GM19397 (cell line): ENCODE data around the gene SLC9A6.

ENCODE experiments used
- ATAC-seq: cut with Tn5 transposase; IDR thresholded peaks from one replicate; pipeline ENCODE4 v1.9.1; 2021; ENCODE audit warnings: mild to moderate bottlenecking, moderate library complexity; ENCODE audit not compliant: unreplicated experiment

The SLC9A6 gene

DNA sequence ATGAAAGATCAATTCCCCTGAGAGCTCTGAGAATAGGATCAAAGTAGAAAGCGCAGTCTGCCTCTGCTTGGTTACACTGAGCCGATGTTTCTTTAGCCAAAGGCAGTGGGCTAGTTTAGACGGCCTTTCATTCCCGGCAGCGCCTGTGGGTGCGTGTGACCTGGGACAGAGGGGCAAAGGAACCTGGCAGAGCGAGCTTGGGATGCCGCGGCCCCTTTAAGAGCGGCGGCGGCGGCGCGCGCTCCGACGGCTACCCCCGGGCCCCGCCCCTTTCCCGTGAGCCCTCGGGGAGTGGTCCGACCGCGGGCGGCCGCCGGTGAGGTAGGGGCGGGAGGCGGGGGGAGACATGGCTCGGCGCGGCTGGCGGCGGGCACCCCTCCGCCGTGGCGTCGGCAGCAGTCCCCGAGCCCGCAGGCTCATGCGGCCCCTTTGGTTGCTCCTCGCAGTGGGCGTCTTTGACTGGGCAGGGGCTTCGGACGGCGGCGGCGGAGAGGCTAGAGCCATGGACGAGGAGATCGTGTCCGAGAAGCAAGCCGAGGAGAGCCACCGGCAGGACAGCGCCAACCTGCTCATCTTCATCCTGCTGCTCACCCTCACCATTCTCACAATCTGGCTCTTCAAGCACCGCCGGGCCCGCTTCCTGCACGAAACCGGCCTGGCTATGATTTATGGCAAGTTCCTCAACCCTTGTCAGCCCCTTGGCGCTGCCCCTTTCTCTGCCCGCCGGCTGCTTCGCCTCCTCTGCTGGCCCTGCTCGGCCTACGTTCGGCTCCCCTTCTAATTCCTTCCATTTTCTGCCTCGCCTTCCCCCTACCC, at the start of gene SLC9A6:
SLC9A6 (plus strand) TSS at position 279 of the 816 bp plus-strand sequence; CDS start at position 503, 224 bp downstream.
- ATAC-seq: peak; percentile 94

GRCh38 chrX:135944486-135944885, 40.7 kb upstream of the SLC9A6 start:
- ATAC-seq: no peak

DNA sequence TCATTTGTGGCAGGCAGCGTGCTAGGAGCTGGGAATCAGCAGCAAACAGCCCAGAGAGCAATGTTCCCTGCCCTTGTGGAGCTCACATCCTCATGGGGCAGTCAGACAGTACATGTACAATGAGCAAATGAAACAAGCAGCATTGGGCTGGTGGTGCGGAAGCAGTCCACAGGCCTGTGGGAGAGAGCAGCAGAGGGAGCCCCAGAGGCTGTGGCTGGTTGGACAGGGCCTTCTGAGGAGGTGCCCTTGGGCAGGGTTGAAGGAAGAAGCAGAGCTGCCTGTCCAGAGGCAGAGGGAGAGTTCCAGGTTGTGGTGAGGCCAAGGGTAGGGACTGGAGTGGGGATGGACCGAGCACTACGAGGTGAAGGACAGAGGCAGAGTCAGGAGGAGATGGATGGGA, 33.9 kb upstream of the SLC9A6 start:
- no peak for ATAC-seq

DNA sequence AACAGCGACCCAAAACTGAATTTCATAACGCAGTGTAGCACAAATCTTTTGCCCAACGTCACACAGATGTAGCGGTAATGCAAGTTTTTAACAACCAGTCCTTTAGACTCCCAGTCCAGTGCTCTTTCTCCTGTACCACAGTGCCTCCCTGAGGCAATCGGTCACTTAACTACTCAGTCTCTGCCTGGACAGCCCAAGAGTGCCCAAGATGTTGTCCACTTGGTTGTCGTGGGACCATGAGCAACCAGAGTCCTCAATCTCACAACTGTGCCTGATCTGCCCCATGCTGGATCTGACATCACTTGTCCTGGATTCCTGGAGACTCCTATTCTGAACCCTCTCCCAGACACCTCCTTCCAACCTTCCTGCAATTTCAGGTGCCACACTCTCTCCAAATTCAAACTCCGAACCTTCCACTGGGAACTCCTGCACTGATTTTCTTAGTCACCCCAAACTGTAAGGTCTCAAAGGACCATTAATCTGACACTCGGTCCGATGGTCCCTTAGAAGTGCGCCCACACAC, 12.1 kb upstream of the SLC9A6 start:
- no peak for ATAC-seq

- peak; percentile 84 for ATAC-seq
Observed at GRCh38 chrX:135973548-135974278, 11.5 kb upstream of the SLC9A6 start, which contains the start of gene MMGT1. Gene MMGT1, minus strand, starts transcription at chrX:135973988. Its CDS starts 313 bp downstream, at chrX:135973675.

- no peak for ATAC-seq
Observed at GRCh38 chrX:135974279-135974856, 10.9 kb upstream of the SLC9A6 start.

- ATAC-seq: no peak
Observed at GRCh38 chrX:135975421-135975820, 9.8 kb upstream of the SLC9A6 start.

- ATAC-seq: no peak
Observed at GRCh38 chrX:135977611-135978010, 7.6 kb upstream of the SLC9A6 start.

GRCh38 chrX:135981010-135981409, 4.2 kb upstream of the SLC9A6 start:
- no peak for ATAC-seq

DNA sequence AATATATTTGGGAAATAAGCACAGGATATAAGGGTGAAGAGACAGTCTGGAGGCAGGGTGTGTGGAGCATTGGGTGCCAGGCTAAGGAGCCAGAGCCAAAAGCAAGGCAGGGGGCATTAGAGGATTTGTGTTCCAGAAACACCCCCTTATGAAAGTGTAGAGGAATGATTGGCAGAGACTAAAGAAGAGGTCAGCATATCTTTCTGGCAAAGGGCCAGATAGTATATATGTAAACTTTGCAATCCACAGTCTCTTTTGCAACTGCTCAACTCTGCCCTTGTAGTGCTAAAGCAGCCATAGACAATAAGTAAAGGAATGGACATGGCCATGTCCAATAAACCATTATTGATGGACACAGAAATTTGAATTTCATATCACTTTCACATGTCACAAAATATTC, 3.6 kb upstream of the SLC9A6 start:
- ATAC-seq: no peak

GRCh38 chrX:135982860-135983259, 2.4 kb upstream of the SLC9A6 start:
- no peak for ATAC-seq

GRCh38 chrX:135984256-135984655, 979 bp upstream of the SLC9A6 start:
- no peak for ATAC-seq

GRCh38 chrX:135984791-135985156, 461 bp upstream of the SLC9A6 start:
- ATAC-seq: peak; percentile 17

GRCh38 chrX:135985973-135986310, 707 bp downstream of the SLC9A6 start:
- ATAC-seq: no peak

GRCh38 chrX:135988245-135988644, 3.0 kb downstream of the SLC9A6 start:
- no peak for ATAC-seq

GRCh38 chrX:136015016-136015415, 29.8 kb downstream of the SLC9A6 start:
- no peak for ATAC-seq

GRCh38 chrX:136016881-136017280, 31.6 kb downstream of the SLC9A6 start:
- no peak for ATAC-seq

DNA sequence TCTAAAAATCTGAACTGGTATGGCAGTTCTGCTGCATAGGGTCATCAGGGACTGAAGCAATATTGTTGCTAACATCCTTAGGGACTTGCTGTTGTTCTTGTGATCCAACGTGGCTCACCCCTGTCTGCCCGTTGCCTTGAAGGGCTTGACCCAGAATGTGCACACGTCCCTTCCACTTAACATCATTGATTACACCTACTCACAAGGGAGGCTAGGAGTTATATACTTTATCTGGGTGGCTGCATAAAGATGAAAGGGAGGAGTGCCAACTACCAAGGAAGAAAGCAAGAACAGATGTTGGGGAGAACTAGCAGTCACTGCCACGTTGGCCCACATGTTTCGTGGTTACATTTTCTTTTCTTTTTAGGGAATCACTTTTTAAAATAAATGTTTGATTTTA, 34.0 kb downstream of the SLC9A6 start:
- no peak for ATAC-seq

- no peak for ATAC-seq
Observed at GRCh38 chrX:136021160-136021559, 35.9 kb downstream of the SLC9A6 start.

DNA sequence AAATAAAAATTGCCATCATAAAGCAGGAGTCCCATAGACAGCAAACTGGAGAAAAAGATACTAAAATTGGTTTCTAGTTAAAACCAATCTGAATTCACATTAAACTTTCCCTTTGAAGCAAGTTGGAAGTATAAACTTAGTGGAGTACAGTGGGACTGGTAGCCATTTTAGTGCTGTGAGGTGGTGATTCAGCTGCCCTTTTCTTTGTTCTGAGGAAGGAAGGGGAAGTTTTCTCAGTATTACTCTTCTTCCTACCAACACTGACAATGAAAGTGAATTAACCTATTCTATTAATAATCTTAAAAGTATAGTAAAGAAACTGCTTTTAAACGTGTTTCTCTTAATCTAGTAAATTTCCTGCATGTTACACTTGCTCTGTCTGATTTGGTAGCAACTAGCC, 36.7 kb downstream of the SLC9A6 start:
- no peak for ATAC-seq

GRCh38 chrX:136025091-136025490, 39.9 kb downstream of the SLC9A6 start:
- ATAC-seq: no peak
